ENCODE data around the gene CD300E. TPM values are rescaled to one million over a fixed set of nuclear protein-coding genes. Genes with fewer than 3 reads are reported as not detected.

CD300E gene
- total and polyA plus RNA-seq, 2 of the 4 experiments (the other 2 are of a cell fraction) = not detected

Other genes starting within 250 kb of the CD300E start
- not detected in 2 replicates for gene GPRC5C, start 191.7 kb downstream of the CD300E start, total RNA-seq (2012; rRNA removed)
- gene GPRC5C, start 191.7 kb downstream of the CD300E start, polyA plus RNA-seq (2012; rRNA removed) = not detected in 2 replicates
- gene CD300A, start 157.1 kb downstream of the CD300E start, total RNA-seq (2012; rRNA removed) = not detected in 2 replicates
- not detected in 2 replicates for gene CD300A, start 157.1 kb downstream of the CD300E start, polyA plus RNA-seq (2012; rRNA removed)
- not detected in 2 replicates for gene CD300LB, start 92.3 kb downstream of the CD300E start, total RNA-seq (2012; rRNA removed)
- not detected in 2 replicates for gene CD300LB, start 92.3 kb downstream of the CD300E start, polyA plus RNA-seq (2012; rRNA removed)
- gene CD300C, start 77.6 kb downstream of the CD300E start, total RNA-seq (2012; rRNA removed) = not detected in 2 replicates
- gene CD300C, start 77.6 kb downstream of the CD300E start, polyA plus RNA-seq (2012; rRNA removed) = not detected in 2 replicates
- not detected in 2 replicates for gene CD300H, start 56.2 kb downstream of the CD300E start, total RNA-seq (2012; rRNA removed)
- not detected in 2 replicates for gene CD300H, start 56.2 kb downstream of the CD300E start, polyA plus RNA-seq (2012; rRNA removed)
- gene CD300LD, start 31.5 kb downstream of the CD300E start, total RNA-seq (2012; rRNA removed) = not detected in 2 replicates
- not detected in 2 replicates for gene CD300LD, start 31.5 kb downstream of the CD300E start, polyA plus RNA-seq (2012; rRNA removed)
- not detected in 2 replicates for gene CD300LF, start 89.2 kb upstream of the CD300E start, total RNA-seq (2012; rRNA removed)
- not detected in 2 replicates for gene CD300LF, start 89.2 kb upstream of the CD300E start, polyA plus RNA-seq (2012; rRNA removed)
- gene RAB37, start 113.5 kb upstream of the CD300E start, total RNA-seq (2012; rRNA removed) = not detected in 2 replicates
- gene RAB37, start 113.5 kb upstream of the CD300E start, polyA plus RNA-seq (2012; rRNA removed) = 0.19 TPM in 1 of 2 replicates, not detected in the other
- gene NHERF1, start 124.9 kb upstream of the CD300E start, total RNA-seq (2012; rRNA removed) = 3.3 and 3.8 TPM in 2 replicates
- 11.8 and 14.5 TPM in 2 replicates for gene NHERF1, start 124.9 kb upstream of the CD300E start, polyA plus RNA-seq (2012; rRNA removed)
- gene NAT9, start 152.6 kb upstream of the CD300E start, total RNA-seq (2012; rRNA removed) = 25.8 and 48.9 TPM in 2 replicates
- gene NAT9, start 152.6 kb upstream of the CD300E start, polyA plus RNA-seq (2012; rRNA removed) = 60.7 and 62.0 TPM in 2 replicates
- gene GRIN2C, start 236.1 kb upstream of the CD300E start, total RNA-seq (2012; rRNA removed) = not detected in 2 replicates
- gene GRIN2C, start 236.1 kb upstream of the CD300E start, polyA plus RNA-seq (2012; rRNA removed) = 0.22 TPM in 1 of 2 replicates, not detected in the other
- 12.2 and 12.4 TPM in 2 replicates for gene FDXR, start 249.3 kb upstream of the CD300E start, total RNA-seq (2012; rRNA removed)
- 18.6 and 21.9 TPM in 2 replicates for gene FDXR, start 249.3 kb upstream of the CD300E start, polyA plus RNA-seq (2012; rRNA removed)